ENCODE data around the gene RALGAPA1.
"Not testable (repeated sequence)": the region's sequence is repeated elsewhere in the genome, so short reads cannot be mapped to it uniquely, and the experiment has no call there.

Gene RALGAPA1

DNA sequence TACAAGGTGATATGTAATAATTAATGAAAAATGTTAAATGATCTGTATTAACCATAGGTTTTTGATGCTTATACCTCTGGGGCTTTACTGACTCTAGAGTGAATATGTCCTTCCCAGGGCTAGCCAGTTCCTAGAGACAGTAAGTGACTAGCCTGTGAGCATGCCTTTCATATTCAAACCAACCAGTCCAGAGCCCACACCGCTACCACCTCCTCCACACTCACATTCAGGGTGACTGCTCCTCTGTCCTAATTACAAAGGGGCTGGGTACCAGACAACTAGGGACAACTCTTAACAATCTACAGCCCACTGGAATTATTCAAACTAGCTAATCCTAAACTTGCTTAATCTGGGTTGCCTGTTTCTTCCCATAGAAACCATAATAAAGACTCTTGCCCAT lies 49.0 kb downstream of the RALGAPA1 start:
- no peak for DNase-seq

DNA sequence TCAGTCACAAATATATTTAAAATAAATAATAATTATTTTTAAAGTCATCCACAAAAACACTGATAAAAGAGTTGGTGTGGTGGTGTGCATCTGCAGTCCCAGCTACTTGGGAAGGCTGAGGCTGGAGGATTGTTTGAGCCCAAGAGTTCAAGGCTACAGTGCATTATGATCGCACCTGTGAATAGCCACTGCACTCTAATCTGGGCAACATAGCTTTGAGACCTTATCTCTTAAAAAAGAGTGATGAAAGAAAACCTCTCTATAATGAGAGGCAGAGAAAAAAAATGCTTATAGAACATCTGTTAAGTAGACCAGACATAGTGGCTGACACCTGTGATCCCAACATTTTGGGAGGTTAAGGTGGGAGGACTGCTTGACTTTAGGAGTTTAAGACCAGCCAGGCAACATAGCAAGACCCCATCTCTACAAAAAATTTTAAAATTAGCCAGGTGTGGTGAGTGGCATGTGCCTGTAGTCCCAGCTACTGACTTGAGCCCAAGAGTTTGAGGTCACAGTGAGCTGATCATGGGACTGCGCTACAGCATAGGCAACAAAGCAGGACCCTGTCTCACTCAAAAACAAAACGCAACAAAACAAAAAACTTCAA lies 50.5 kb downstream of the RALGAPA1 start:
- DNase-seq, result no peak

DNA sequence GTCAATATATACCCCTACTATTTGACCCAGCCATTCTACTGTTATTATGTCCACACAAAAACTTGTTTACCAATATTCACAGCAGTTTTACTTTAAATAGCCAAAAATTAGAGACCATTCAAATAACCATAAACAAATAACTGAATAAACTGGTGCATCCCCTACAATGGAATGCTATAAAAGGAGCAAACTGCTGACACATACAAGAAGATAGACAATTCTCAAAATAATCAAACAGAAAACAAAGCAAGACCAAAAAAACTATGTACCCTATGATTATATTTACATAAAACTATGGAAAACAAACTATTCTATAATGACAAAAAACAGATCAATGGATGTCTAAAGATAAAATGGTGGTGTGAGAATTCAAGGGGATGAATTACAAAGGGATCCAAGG lies 54.4 kb downstream of the RALGAPA1 start:
- DNase-seq, result no peak

GRCh38 chr14:35752380-35752779 lies 56.7 kb downstream of the RALGAPA1 start:
- no peak for DNase-seq

DNA sequence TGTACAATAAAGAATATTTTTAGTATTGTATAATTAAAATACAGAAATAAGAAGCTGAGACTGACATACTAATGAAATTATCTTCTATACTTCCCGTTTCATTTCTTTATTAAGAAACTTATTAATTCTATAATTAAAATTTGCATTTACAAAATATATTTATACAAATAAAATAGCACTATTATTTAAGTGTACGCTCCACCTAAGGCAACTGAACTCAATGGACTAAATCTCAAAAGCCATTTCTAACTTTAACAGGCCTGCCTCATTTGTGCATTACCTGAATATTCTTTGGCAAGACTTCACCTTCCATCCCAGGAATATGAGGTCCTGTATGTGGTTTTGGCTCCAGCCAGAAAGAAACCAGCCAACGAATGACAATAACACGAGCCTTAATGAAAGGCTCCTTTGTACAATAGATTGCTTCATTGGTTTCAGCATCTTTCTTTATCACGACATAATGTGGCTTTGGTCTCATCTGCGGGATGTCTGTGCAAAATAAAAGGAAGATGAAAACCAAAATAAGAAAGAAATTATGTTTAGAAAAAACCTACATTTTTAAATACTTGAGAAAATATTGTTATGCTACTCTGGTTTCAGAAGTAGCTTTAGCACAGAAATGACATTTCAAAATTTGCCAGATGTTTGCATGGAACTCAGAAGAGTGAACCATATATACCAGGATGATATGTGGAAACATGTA lies 58.7 kb downstream of the RALGAPA1 start:
- no peak for DNase-seq

GRCh38 chr14:35747379-35747778 lies 61.7 kb downstream of the RALGAPA1 start:
- DNase-seq, result no peak

- DNase-seq, result no peak
These were observed 66.7 kb downstream of the RALGAPA1 start for GRCh38 chr14:35742442-35742841.

- DNase-seq, result no peak
These were observed 67.1 kb downstream of the RALGAPA1 start for GRCh38 chr14:35742032-35742371.

DNA sequence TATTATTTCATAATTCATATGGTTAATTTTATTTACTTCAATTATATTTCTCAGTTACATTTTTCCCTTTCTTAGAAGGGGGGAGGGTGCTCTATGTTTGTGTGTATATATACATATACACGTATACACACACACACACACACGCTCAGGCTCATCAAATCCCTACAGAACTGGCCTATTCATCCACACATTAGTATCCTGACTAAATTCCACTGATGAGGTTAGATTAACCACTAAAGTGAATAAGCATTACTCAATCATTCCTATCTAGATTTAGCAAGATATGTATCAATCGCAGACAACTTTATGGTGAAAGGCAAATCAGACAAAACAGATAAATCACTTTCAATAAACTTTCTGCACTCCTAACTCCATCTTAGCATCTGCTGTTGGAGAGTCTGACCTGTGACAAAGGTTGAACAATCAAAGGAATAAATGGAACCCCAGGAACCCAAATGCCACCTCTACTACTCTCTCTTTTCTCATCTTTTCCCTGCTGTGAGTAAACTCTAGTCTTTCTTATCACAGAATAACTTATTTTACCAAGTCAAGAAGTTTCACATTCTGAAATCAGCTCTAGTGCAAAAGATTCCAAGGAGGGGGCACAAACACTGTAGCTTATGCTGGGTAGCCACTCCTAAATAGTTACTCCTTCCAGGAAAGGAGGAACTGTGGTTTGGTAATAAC lies 67.6 kb downstream of the RALGAPA1 start:
- no peak for DNase-seq

GRCh38 chr14:35740215-35740614 lies 68.9 kb downstream of the RALGAPA1 start:
- DNase-seq, result no peak

- DNase-seq, result not testable (repeated sequence)
These were observed 73.9 kb downstream of the RALGAPA1 start for GRCh38 chr14:35735163-35735562.

DNA sequence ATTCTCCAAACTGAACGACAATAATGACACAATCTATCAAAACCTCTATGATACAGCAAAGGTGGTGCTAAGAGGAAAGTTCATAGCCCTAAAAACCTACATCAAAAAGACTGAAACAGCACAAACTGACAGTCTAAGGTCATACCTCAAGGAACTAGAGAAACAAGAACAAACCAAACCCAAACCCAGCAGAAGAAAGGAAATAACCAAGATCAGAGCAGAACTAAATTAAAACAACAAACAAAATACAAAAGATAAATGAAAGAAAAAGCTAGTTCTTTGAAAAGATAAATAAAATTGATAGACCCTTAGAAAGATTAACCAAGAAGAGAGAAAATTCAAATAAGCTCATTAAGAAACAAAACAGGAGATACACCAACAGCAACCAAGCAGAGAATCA lies 75.6 kb downstream of the RALGAPA1 start:
- not testable (repeated sequence) for DNase-seq

DNA sequence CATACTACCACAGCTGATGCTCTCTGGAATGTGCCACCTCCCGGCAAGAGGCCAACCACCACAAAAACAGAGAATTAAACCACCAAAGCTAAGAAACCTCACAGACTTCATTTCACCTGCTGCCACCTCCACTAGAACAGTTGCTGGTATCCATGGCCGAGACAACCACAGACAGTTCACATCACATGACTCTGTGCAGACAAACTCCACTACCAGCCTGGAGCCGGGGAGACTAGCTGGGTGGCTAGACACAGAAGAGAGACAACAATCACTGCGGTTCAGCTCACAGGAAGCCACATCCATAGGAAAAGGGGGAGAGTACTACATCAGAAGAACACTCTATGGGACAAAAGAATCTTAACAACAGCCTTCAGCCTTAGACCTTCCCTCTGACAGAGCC lies 78.2 kb downstream of the RALGAPA1 start:
- no peak for DNase-seq

DNA sequence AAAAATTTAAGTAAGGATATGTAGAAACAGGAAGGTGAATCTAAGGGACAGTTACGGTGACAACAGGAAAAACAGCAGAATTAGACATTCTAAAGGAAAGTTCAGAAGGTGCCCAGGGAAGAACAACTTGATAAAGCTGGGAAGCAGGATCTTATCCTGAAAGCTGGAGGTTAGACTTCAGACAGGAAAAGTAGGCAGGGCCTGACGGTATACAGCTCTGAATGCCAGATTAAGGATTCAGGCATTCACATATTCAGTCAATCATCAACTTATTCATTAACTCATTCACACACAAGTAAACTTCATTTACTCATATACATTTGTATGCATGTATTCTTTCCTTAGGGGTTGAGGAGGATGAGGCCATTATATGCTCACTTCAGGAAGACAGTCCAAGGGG lies 81.3 kb downstream of the RALGAPA1 start:
- no peak for DNase-seq

GRCh38 chr14:35725930-35726329 lies 83.2 kb downstream of the RALGAPA1 start:
- DNase-seq, result no peak

- DNase-seq, result no peak
These were observed 94.0 kb downstream of the RALGAPA1 start for GRCh38 chr14:35715079-35715478.

- DNase-seq, result no peak
These were observed 96.6 kb downstream of the RALGAPA1 start for GRCh38 chr14:35712466-35712865.

GRCh38 chr14:35708062-35708461 lies 101.0 kb downstream of the RALGAPA1 start:
- no peak for DNase-seq

- DNase-seq, result no peak
These were observed 103.5 kb downstream of the RALGAPA1 start for GRCh38 chr14:35705636-35706035.

DNA sequence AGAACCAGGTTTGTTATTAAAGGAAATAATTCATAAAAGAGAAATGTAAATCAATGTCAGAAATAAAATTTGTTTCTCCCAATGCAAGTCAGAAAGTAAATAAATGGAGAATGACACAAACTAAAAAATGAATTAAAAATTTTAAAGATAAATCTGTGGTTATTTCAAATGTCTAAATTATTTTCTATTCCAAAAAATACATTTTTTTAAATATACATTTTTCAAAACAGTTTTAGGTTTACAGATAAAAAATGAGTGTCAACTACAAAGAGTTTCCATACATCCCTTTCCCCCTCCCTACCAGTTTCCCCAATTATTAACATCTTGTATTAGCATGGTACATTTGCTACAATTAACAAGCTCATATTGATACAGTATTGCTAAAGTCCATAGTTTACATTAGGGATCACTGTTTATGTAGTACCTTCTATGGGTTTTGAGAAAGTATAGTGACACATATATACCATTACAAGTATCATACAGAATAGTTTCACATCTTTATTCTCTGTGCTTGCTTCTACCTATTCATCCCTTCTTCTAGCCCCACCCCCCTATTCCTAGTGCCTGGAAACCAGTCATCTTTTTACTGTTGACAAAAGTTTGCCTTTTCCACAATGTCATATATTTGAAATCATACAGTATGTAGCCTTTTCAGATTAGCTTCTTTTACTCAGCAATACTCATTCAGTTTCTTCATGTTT lies 104.2 kb downstream of the RALGAPA1 start:
- DNase-seq, result no peak

DNA sequence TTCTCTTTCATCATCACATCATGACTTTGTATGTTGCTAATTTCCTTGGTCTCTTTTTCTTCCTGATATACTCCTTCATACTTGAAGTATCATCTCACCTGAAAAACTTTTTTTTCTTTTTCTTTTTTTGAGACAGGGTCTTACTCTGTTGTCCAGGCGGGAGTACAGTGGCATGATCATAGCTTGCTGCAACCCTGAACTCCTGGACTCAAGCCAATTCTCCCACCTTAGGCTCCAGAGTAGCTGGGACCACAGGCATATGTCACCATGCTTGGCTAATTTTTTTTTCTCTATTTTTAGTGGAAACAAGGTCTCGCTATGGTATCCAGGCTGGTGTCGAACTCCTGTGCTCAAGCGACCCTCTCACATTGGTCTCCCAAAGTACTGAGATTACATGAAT lies 107.6 kb downstream of the RALGAPA1 start:
- no peak for DNase-seq

- no peak for DNase-seq
These were observed 109.2 kb downstream of the RALGAPA1 start for GRCh38 chr14:35699791-35700444.

GRCh38 chr14:35696575-35696974 lies 112.5 kb downstream of the RALGAPA1 start:
- no peak for DNase-seq
